ENCODE measurements around the gene PCSK7.

- TF ChIP-seq, protein P1, sequence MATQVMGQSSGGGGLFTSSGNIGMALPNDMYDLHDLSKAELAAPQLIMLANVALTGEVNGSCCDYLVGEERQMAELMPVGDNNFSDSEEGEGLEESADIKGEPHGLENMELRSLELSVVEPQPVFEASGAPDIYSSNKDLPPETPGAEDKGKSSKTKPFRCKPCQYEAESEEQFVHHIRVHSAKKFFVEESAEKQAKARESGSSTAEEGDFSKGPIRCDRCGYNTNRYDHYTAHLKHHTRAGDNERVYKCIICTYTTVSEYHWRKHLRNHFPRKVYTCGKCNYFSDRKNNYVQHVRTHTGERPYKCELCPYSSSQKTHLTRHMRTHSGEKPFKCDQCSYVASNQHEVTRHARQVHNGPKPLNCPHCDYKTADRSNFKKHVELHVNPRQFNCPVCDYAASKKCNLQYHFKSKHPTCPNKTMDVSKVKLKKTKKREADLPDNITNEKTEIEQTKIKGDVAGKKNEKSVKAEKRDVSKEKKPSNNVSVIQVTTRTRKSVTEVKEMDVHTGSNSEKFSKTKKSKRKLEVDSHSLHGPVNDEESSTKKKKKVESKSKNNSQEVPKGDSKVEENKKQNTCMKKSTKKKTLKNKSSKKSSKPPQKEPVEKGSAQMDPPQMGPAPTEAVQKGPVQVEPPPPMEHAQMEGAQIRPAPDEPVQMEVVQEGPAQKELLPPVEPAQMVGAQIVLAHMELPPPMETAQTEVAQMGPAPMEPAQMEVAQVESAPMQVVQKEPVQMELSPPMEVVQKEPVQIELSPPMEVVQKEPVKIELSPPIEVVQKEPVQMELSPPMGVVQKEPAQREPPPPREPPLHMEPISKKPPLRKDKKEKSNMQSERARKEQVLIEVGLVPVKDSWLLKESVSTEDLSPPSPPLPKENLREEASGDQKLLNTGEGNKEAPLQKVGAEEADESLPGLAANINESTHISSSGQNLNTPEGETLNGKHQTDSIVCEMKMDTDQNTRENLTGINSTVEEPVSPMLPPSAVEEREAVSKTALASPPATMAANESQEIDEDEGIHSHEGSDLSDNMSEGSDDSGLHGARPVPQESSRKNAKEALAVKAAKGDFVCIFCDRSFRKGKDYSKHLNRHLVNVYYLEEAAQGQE (IDR thresholded peaks at IDR 0.05): no peak
- no peak for TF ChIP-seq CTCF (IDR thresholded peaks at IDR 0.05; ENCODE audit: low read depth, low read length, missing input control)
- TF ChIP-seq, protein P2, sequence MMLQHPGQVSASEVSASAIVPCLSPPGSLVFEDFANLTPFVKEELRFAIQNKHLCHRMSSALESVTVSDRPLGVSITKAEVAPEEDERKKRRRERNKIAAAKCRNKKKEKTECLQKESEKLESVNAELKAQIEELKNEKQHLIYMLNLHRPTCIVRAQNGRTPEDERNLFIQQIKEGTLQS (IDR thresholded peaks at IDR 0.05): no peak
- no peak for TF ChIP-seq JUND (IDR thresholded peaks at IDR 0.05)
- TF ChIP-seq SP1 (IDR thresholded peaks at IDR 0.05): no peak
- TF ChIP-seq TAF1 (conservative IDR thresholded peaks at IDR 0.05): no peak
- TF ChIP-seq RAD21 (IDR thresholded peaks at IDR 0.05): no peak
- TF ChIP-seq, protein P3, sequence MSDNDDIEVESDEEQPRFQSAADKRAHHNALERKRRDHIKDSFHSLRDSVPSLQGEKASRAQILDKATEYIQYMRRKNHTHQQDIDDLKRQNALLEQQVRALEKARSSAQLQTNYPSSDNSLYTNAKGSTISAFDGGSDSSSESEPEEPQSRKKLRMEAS (IDR thresholded peaks at IDR 0.05): no peak
Measured at GRCh38 chr11:117278347-117278746, 46.5 kb upstream of the PCSK7 start.
